IMR-90 (cell line): ENCODE results near the gene MYBPC3. TPM values are rescaled to one million over a fixed set of nuclear protein-coding genes. Genes with fewer than 3 reads are reported as not detected.

Source experiments
- ATAC-seq: fragments of 200-7000 bp; cut with Tn5 transposase; 2 replicates; pipeline ENCODE4 v1.9.1; 2020; ENCODE audit warnings: low read depth, mild to moderate bottlenecking, moderate library complexity
- BruUV-seq: library from RNA; stranded (reverse); fragments of 400-500 nt; replicated peaks from 2 replicates; lab custom pipeline; 2021; lab: Mats Ljungman, UMichigan
- CTCF ChIA-PET: fragments of 300-600 bp; formaldehyde crosslinking; extraction: SDS; loops from one replicate; lab custom pipeline; 2021; ENCODE audit warnings: antibody characterized with exemption; lab: Yijun Ruan, JAX
- POLR2A ChIA-PET: fragments of 300-600 bp; sonication (Branson Sonifier 250); formaldehyde crosslinking; loops from one replicate; lab custom pipeline; 2022; ENCODE audit warnings: antibody characterized with exemption; ENCODE audit not compliant: unreplicated experiment; lab: Charles Lee
- DNase-seq: peaks from one replicate; pipeline ENCODE4 v3.0.0; 2013
- H2AFZ ChIP-seq: replicated peaks from 2 replicates; pipeline ENCODE3; 2013; ENCODE audit warnings: low read length, mild to moderate bottlenecking; ENCODE audit not compliant: poor library complexity
- H2AK5ac ChIP-seq: 2 replicates; pipeline ENCODE4 v1.6.1; 2013; ENCODE audit warnings: low read depth, low read length, inconsistent platforms
- H2AK9ac ChIP-seq: replicated peaks from 2 replicates; pipeline ENCODE3; 2013; ENCODE audit warnings: mild to moderate bottlenecking, low read depth, low read length, moderate library complexity; ENCODE audit not compliant: poor library complexity
- H2BK120ac ChIP-seq: 2 replicates; pipeline ENCODE4 v1.6.1; 2013; ENCODE audit warnings: low read depth, low read length, inconsistent platforms
- H2BK15ac ChIP-seq: 3 replicates; pipeline ENCODE4 v1.6.1; 2013; ENCODE audit warnings: low read depth, low read length, inconsistent platforms
- H2BK20ac ChIP-seq: 2 replicates; pipeline ENCODE4 v1.6.1; 2013; ENCODE audit warnings: low read depth, mild to moderate bottlenecking, inconsistent platforms, low read length, moderate library complexity
- H2BK5ac ChIP-seq: 2 replicates; pipeline ENCODE4 v1.6.1; 2013; ENCODE audit warnings: mild to moderate bottlenecking, low read depth, low read length, inconsistent platforms; ENCODE audit not compliant: poor library complexity, severe bottlenecking
- H3K14ac ChIP-seq: replicated peaks from 2 replicates; pipeline ENCODE4 v1.6.1; 2013; ENCODE audit warnings: low read depth, low read length, inconsistent platforms
- H3K18ac ChIP-seq: 2 replicates; pipeline ENCODE4 v1.6.1; 2013; ENCODE audit warnings: low read depth, low read length, control low read depth
- H3K23ac ChIP-seq: 2 replicates; pipeline ENCODE4 v1.6.1; 2013; ENCODE audit warnings: low read depth, low read length, inconsistent platforms
- H3K27ac ChIP-seq: 2 replicates; pipeline ENCODE4 v1.5.1; 2013; ENCODE audit warnings: mild to moderate bottlenecking, control low read depth, low read length; ENCODE audit not compliant: insufficient read depth
- H3K27me3 ChIP-seq: 2 replicates; pipeline ENCODE4 v1.6.1; 2013; ENCODE audit warnings: low read length; ENCODE audit not compliant: control insufficient read depth, insufficient read depth
- H3K36me3 ChIP-seq: 2 replicates; pipeline ENCODE4 v1.6.1; 2013; ENCODE audit warnings: low read length, mixed read lengths; ENCODE audit not compliant: control insufficient read depth, insufficient read depth
- H3K4ac ChIP-seq: 2 replicates; pipeline ENCODE4 v1.6.1; 2013; ENCODE audit warnings: low read depth, low read length, inconsistent platforms
- H3K4me1 ChIP-seq: 2 replicates; pipeline ENCODE4 v1.6.1; 2013; ENCODE audit warnings: low read length, mixed read lengths; ENCODE audit not compliant: control insufficient read depth, insufficient read depth
- H3K4me2 ChIP-seq: 2 replicates; pipeline ENCODE4 v1.6.1; 2013; ENCODE audit warnings: low read depth, mild to moderate bottlenecking, control low read depth, low read length, moderate library complexity
- H3K4me3 ChIP-seq: 2 replicates; pipeline ENCODE4 v1.5.1; 2013; ENCODE audit warnings: low read depth, mild to moderate bottlenecking, control low read depth, low read length, moderate library complexity; ENCODE audit not compliant: insufficient read depth
- H3K56ac ChIP-seq: 2 replicates; pipeline ENCODE4 v1.6.1; 2013; ENCODE audit warnings: low read length, inconsistent platforms; ENCODE audit not compliant: insufficient read depth; ENCODE audit errors: extremely low read depth
- H3K79me1 ChIP-seq, 2 experiments: 2 replicates each; pipeline ENCODE4 v1.6.1; 2013; ENCODE audit warnings: low read length in 2 of 2, inconsistent platforms in 1 of 2, low read depth in 1 of 2
- H3K9ac ChIP-seq: 2 replicates; pipeline ENCODE4 v1.6.1; 2013; ENCODE audit warnings: low read depth, low read length, control low read depth
- H3K9me1 ChIP-seq: 2 replicates; pipeline ENCODE4 v1.6.1; 2013; ENCODE audit warnings: low read length, inconsistent platforms; ENCODE audit not compliant: insufficient read depth
- H3K9me3 ChIP-seq: 2 replicates; pipeline ENCODE4 v1.6.1; 2013; ENCODE audit warnings: low read length; ENCODE audit not compliant: control insufficient read depth, insufficient read depth
- H4K20me1 ChIP-seq: 2 replicates; pipeline ENCODE4 v1.6.1; 2013; ENCODE audit warnings: low read length, inconsistent platforms; ENCODE audit not compliant: insufficient read depth
- H4K5ac ChIP-seq: 2 replicates; pipeline ENCODE4 v1.6.1; 2013; ENCODE audit warnings: mild to moderate bottlenecking, low read depth, low read length, control low read depth
- H4K8ac ChIP-seq, 2 experiments: 2 replicates each; pipeline ENCODE4 v1.6.1; 2013; ENCODE audit warnings: low read depth in 2 of 2, low read length in 2 of 2, control low read depth in 1 of 2, inconsistent platforms in 1 of 2
- H4K91ac ChIP-seq: 2 replicates; pipeline ENCODE4 v1.6.1; 2013; ENCODE audit warnings: low read depth, low read length, inconsistent platforms; ENCODE audit not compliant: insufficient read depth
- BHLHE40 ChIP-seq: fragments of 150-350 bp; IDR thresholded peaks from 2 replicates; pipeline ENCODE4 v1.6.1; 2016; ENCODE audit warnings: mild to moderate bottlenecking, low read depth, low read length
- CHD1 ChIP-seq: IDR thresholded peaks from 2 replicates; pipeline ENCODE4 v1.6.1; 2012; ENCODE audit warnings: low read depth, low read length, improper control_type of control experiment
- CTCF ChIP-seq: conservative IDR thresholded peaks from 2 replicates; pipeline ENCODE4 v1.5.1; 2012; ENCODE audit warnings: mild to moderate bottlenecking, low read depth, low read length, improper control_type of control experiment
- MAFK ChIP-seq: IDR thresholded peaks from 2 replicates; pipeline ENCODE4 v1.6.1; 2012; ENCODE audit warnings: low read depth, low read length, improper control_type of control experiment
- MAZ ChIP-seq: IDR thresholded peaks from 2 replicates; pipeline ENCODE4 v1.6.1; 2012; ENCODE audit warnings: low read depth, mild to moderate bottlenecking, low read length, improper control_type of control experiment, moderate library complexity, borderline replicate concordance
- MXI1 ChIP-seq: IDR thresholded peaks from 2 replicates; pipeline ENCODE4 v1.6.1; 2012; ENCODE audit warnings: low read depth, mild to moderate bottlenecking, low read length, moderate library complexity, borderline replicate concordance
- NFE2L2 ChIP-seq: fragments of 150-350 bp; IDR thresholded peaks from 2 replicates; pipeline ENCODE4 v1.6.1; 2016; ENCODE audit warnings: low read depth, mild to moderate bottlenecking, low read length
- POLR2A ChIP-seq: IDR thresholded peaks from 2 replicates; pipeline ENCODE4 v1.6.1; 2012; ENCODE audit warnings: mild to moderate bottlenecking, low read depth, low read length
- RAD21 ChIP-seq: IDR thresholded peaks from 2 replicates; pipeline ENCODE4 v1.6.1; 2012; ENCODE audit warnings: low read length, improper control_type of control experiment
- RCOR1 ChIP-seq: IDR thresholded peaks from 2 replicates; pipeline ENCODE4 v1.6.1; 2012; ENCODE audit warnings: mild to moderate bottlenecking, low read length, improper control_type of control experiment; ENCODE audit not compliant: insufficient replicate concordance
- RFX5 ChIP-seq: IDR thresholded peaks from 2 replicates; pipeline ENCODE4 v1.8.0; 2012; ENCODE audit warnings: low read depth, mild to moderate bottlenecking, low read length, moderate library complexity
- USF2 ChIP-seq: fragments of 150-350 bp; IDR thresholded peaks from 2 replicates; pipeline ENCODE4 v1.6.1; 2017; ENCODE audit warnings: mild to moderate bottlenecking, antibody characterized with exemption, low read length, low read depth
- WGBS, 2 experiments: methylation state at CpG; one replicate each; pipeline versions ENCODE4 v1.1.5 to v1.1.7; 2013; ENCODE audit warnings: missing lambda C conversion rate in 2 of 2; ENCODE audit not compliant: insufficient read length in 1 of 2; ENCODE audit errors: extremely low coverage in 2 of 2; 5-methylcytosine and 5-hydroxymethylcytosine counted together
- dilution Hi-C: fragments of 300-500 bp; cut with HindIII; formaldehyde crosslinking; loops from one replicate; pipeline ENCODE4 v1.14.3; 2018; ENCODE audit warnings: low sequenced_read_pairs; ENCODE audit not compliant: unreplicated experiment
- in situ Hi-C: fragments of 300-500 bp; cut with MboI; formaldehyde crosslinking; loops from 3 replicates; pipeline ENCODE4 v1.14.3; 2019; ENCODE audit warnings: low sequenced_read_pairs, inconsistent platforms, mixed read lengths
- intact Hi-C: fragments of 100-400 bp; cut with micrococcal nuclease; formaldehyde crosslinking; loops from 2 replicates; pipeline ENCODE4 v1.10.0; 2022
- polyA plus RNA-seq, 3 experiments: library from polyadenylated mRNA; depleted of rRNA; stranded (reverse); fragments of >200 nt; gene quantifications; 2 replicates each; pipeline ENCODE4 v1.2.3, GENCODE V29; 2012; ENCODE audit warnings: low replicate concordance in 1 of 3
- total RNA-seq: library from RNA; depleted of rRNA; stranded (reverse); fragments of >200 nt; gene quantifications from 2 replicates; pipeline ENCODE4 v1.2.3, GENCODE V29; 2012
- TF ChIP-seq, protein P1 (sequence below): fragments of 150-350 bp; IDR thresholded peaks from 2 replicates; pipeline ENCODE4 v1.6.1; 2016; ENCODE audit warnings: low read depth, mild to moderate bottlenecking, low read length, moderate library complexity, borderline replicate concordance

The MYBPC3 gene
- total and polyA plus RNA-seq, 2 of the 4 experiments (the other 2 are of a cell fraction), result not detected

- no peak overlapping the region for H2BK20ac ChIP-seq
- H4K91ac ChIP-seq, result no peak overlapping the region
- H2AFZ ChIP-seq, result no peak overlapping the region
- H3K9me1 ChIP-seq, result no peaks in the 10 kb centered on the region
- H2BK15ac ChIP-seq, result no peak overlapping the region
- H3K14ac ChIP-seq, result no peak overlapping the region
- no peaks in the 10 kb centered on the region for H3K36me3 ChIP-seq
- no peak overlapping the region for H3K9ac ChIP-seq
- POLR2A ChIA-PET, result no interaction called here
- no peaks in the 10 kb centered on the region for H3K4me1 ChIP-seq
- H3K27ac ChIP-seq, result no peak overlapping the region
- H2AK5ac ChIP-seq, result no peak overlapping the region
- ATAC-seq (no peak), DNase-seq (no peak)
- no peak overlapping the region for H2AK9ac ChIP-seq
- dilution Hi-C loops, result no loop called here
- peaks cover 1% of the 10 kb centered on the region; the same call in 1 of the 2 replicates for H3K27me3 ChIP-seq
- H3K9me3 ChIP-seq, result no peaks in the 10 kb centered on the region
- BruUV-seq, result no TSS peak
- H3K4ac ChIP-seq, result no peak overlapping the region
- H2BK120ac ChIP-seq, result no peak overlapping the region
- H3K79me1 ChIP-seq, result no peaks in the 10 kb centered on the region
- TF ChIP-seq MAFK (no peak), RFX5 (no peak), RAD21 (no peak), CTCF (no peak), BHLHE40 (no peak), NFE2L2 (no peak), MAZ (no peak), CHD1 (no peak), RCOR1 (no peak), MXI1 (no peak), USF2 (no peak), POLR2A (no peak)
- TF ChIP-seq, protein P1, sequence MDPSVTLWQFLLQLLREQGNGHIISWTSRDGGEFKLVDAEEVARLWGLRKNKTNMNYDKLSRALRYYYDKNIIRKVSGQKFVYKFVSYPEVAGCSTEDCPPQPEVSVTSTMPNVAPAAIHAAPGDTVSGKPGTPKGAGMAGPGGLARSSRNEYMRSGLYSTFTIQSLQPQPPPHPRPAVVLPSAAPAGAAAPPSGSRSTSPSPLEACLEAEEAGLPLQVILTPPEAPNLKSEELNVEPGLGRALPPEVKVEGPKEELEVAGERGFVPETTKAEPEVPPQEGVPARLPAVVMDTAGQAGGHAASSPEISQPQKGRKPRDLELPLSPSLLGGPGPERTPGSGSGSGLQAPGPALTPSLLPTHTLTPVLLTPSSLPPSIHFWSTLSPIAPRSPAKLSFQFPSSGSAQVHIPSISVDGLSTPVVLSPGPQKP, result no peak
- no peak overlapping the region for H3K56ac ChIP-seq
- CTCF ChIA-PET, result interaction anchor here (0.6 kb wide), 1 partner anchor 116 kb away, joined by 4 read pairs; no protein-coding TSS in a partner anchor
- no peak overlapping the region for H4K5ac ChIP-seq
- H4K20me1 ChIP-seq, result no peaks in the 10 kb centered on the region; the same call in 1 of the 2 replicates
- WGBS, 2 experiments, result 81% methylated on average over 13 of the region's 27 CpGs; no CpG with 5 or more reads in 1 of the 2 experiments
- H3K23ac ChIP-seq, result no peak overlapping the region
- H3K4me2 ChIP-seq, result no peak overlapping the region
- H4K8ac ChIP-seq, result no peak overlapping the region
- intact Hi-C loops, result no loop called here
- no peak overlapping the region for H3K4me3 ChIP-seq
- in situ Hi-C loops, result no loop called here
- H2BK5ac ChIP-seq, result no peak overlapping the region
- no peak overlapping the region for H3K18ac ChIP-seq
Observed at GRCh38 chr11:47338396-47339241, 13.9 kb downstream of the MYBPC3 start.
